HUES6 (cell line): ENCODE measurements around the gene AMZ2.
"Not testable (repeated sequence)": the region's sequence is repeated elsewhere in the genome, so short reads cannot be mapped to it uniquely, and the experiment has no call there.

ENCODE experiments used
- H3K27ac ChIP-seq: 2 replicates; pipeline ENCODE4 v1.7.0; 2013; ENCODE audit warnings: low read depth, mild to moderate bottlenecking, low read length, inconsistent platforms
- H3K27me3 ChIP-seq: 2 replicates; pipeline ENCODE4 v1.6.1; 2013; ENCODE audit warnings: low read length; ENCODE audit not compliant: control insufficient read depth, insufficient read depth
- H3K36me3 ChIP-seq: 2 replicates; pipeline ENCODE4 v1.6.1; 2013; ENCODE audit warnings: low read length; ENCODE audit not compliant: control insufficient read depth, insufficient read depth
- H3K4me1 ChIP-seq: 2 replicates; pipeline ENCODE4 v1.6.1; 2013; ENCODE audit warnings: low read length; ENCODE audit not compliant: control insufficient read depth, insufficient read depth
- H3K4me3 ChIP-seq: 2 replicates; pipeline ENCODE4 v1.5.1; 2013; ENCODE audit warnings: low read depth, low read length
- H3K9ac ChIP-seq: one replicate; pipeline ENCODE4 v1.6.1; 2013; ENCODE audit warnings: mild to moderate bottlenecking, low read length
- H3K9me3 ChIP-seq: 2 replicates; pipeline ENCODE4 v1.6.1; 2013; ENCODE audit warnings: low read depth, low read length; ENCODE audit not compliant: control insufficient read depth, insufficient read depth

Gene AMZ2

DNA sequence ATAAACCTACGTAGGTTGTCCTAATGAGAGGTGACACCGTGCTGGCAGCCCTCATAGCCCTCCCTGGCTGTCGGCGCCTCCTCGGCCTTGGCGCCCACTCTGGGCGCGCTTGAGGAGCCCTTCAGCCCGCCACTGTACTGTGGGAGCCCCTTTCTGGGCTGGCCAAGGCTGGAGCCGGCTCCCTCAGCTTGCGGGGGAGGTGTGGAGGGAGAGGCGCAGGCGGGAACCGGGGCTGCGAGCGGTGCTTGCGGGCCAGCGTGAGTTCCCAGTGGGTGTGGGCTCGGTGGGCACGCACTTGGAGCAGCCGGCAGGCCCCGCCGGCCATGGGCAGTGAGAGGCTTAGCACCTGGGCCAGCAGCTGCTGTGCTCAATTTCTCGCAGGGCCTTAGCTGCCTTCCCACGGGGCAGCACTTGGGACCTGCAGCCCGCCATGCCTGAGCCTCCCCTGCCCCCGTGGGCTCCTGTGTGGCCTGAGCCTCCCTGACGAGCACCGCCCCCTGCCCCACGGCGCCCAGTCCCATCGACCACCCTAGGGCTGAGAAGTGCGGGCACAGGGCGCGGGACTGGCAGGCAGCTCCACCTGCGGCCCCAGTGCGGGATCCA, 40.1 kb upstream of the AMZ2 start:
- no peak overlapping the region for H3K9ac ChIP-seq
- peaks cover 18% of the 10 kb centered on the region for H3K36me3 ChIP-seq
- H3K4me1 ChIP-seq: peaks cover 5% of the 10 kb centered on the region; the same call in 1 of the 2 replicates
- H3K27me3 ChIP-seq: peaks cover 23% of the 10 kb centered on the region
- no peak overlapping the region for H3K4me3 ChIP-seq
- H3K27ac ChIP-seq: no peak overlapping the region
- H3K9me3 ChIP-seq: no peaks in the 10 kb centered on the region

DNA sequence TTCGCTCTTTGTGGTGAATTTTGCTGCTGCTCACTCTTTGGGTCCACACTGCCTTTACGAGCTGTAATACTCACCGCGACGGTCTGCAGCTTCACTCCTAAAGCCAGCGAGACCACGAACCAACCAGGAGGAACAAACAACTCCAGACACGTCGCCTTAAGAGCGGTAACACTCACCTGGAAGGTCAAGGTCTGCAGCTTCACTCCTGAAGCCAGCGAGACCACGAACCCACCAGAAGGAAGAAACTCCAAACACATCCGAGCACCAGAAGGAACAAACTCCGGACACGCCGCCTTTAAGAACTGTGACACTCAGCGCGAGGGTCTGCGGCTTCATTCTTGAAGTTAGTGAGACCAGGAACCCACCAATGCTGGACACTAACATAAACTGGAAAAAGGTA, 39.2 kb upstream of the AMZ2 start:
- H3K4me3 ChIP-seq, H3K27ac ChIP-seq, H3K4me1 ChIP-seq: not testable (repeated sequence)

DNA sequence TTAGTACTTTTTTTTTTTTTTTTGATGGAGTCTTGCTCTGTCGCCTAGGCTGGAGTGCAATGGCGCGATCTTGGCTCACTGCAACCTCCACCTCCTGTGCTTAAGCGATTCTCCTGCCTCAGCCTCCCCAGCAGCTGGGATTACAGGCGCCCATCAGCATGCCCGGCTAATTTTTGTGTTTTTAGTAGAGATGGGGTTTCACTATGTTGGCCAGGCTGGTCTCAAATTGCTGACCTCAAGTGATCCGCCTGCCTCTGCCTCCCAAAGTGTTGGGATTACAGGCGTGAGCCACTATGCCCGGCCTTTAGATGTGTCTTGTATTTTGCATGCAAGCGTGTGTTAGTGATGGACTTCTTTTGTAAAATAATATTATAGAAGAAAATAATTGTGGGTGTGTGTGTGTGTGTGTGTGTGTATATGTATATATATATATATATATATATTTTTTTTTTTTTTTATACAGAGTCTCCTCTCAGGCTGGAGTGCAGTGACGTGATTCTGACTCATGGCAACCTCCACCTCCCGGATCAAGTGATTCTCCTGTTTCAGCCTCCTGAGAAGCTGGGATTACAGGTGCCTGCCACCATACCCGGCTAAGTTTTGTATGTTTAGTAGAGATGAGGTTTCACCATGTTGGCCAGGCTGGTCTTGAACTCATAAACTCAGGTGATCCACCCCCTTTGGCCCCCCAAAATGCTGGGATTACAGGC, 38.5 kb upstream of the AMZ2 start:
- not testable (repeated sequence) for H3K9ac ChIP-seq, H3K4me3 ChIP-seq

More for the DNA sequence above, 39.2 kb upstream of the AMZ2 start:
- Histone ChIP-seq H3K27me3 (peaks cover 14% of the 10 kb centered on the region), H3K36me3 (peaks cover 18% of the 10 kb centered on the region)
- not testable (repeated sequence) for H3K9me3 ChIP-seq, H3K9ac ChIP-seq

DNA sequence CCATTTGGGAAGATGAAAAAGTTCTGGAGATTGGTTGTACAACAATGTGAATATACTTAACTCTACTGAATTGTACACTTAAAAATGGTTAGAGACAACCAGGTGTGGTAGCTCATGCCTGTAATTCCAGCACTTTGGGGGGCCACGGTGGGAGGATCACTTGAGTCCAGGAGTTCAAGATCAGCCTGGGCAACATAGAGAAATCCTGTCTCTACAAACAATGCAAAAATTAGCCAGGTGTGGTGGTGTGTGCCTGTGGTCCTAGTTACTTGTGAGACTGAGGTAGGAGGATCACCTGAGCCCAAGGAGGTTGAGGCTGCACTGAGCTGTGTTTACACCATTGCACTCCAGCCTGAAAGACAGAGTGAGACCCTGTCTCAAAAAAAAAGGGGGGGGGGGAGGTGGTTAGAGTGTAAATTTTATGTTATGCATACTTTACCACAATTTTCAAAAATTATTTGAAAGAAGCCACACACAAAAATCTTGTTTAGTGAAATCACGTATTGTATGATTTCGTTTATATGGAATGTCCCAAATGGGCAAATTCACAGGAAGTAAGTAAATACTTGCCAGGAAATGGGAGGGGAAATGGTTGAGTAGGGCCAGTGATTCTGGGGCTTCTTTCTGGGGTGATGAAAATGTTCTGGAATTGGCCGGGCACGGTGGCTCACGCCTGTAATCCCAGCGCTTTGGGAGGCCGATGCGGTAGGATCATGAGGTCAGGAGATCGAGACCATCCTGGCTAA, 37.1 kb upstream of the AMZ2 start:
- H3K9me3 ChIP-seq: no peaks in the 10 kb centered on the region
- H3K27ac ChIP-seq: no peak overlapping the region
- no peak overlapping the region for H3K9ac ChIP-seq
- no peaks in the 10 kb centered on the region for H3K27me3 ChIP-seq
- peaks cover 5% of the 10 kb centered on the region; the same call in 1 of the 2 replicates for H3K4me1 ChIP-seq
- no peak overlapping the region for H3K4me3 ChIP-seq
- peaks cover 18% of the 10 kb centered on the region for H3K36me3 ChIP-seq

More for the DNA sequence above, 38.5 kb upstream of the AMZ2 start:
- not testable (repeated sequence) for H3K9me3 ChIP-seq, H3K27me3 ChIP-seq, H3K4me1 ChIP-seq, H3K27ac ChIP-seq
- H3K36me3 ChIP-seq: peaks cover 18% of the 10 kb centered on the region

DNA sequence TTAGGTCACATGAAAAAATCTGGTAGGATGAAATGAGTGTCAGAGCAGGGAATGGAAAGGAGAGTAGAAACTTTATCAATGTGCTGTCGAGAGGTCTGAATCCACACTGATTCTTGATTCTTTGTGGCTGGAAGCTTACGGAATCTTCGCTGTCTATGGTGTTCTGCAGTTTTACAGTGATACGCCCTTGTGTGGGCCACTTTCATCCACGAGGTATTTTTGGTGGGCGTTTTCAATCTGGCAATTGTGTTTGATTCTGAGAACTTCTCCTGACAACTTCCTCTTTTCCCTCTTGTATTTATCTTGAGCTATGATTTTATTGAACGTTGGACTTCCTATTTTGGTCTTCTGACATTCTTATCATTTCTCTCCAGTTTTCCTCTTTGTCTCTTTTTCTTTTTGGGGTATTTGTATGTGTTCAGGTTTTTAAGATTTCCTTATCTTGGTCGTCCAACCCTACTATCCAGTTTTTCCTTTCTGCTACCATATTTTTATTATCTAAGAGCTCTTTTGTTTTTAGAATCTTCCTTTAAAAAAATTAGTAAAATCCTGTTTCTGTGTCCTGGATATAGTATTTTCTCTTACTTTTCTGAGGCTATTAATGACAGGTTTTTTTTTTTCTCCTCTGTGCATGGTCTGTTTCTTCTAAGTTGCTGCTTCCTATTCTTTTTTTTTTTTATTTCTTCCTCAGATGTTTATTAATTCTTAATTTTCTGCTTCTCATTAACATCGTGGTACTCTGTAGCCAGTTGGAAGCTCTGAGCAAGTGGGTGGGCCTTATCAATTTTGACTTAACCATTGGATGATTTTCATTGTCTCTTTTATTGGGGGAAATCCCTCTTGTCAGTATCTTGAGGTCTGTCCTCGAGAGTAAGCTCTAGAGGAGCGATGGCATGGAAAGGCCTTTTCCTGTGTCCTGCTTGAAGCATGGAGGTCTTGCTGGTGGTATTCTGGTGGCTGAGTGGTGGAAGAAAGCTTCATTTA, 34.1 kb upstream of the AMZ2 start:
- H3K9me3 ChIP-seq, H3K27ac ChIP-seq, H3K4me1 ChIP-seq, H3K27me3 ChIP-seq, H3K4me3 ChIP-seq, H3K9ac ChIP-seq: not testable (repeated sequence)
- H3K36me3 ChIP-seq: peaks cover 15% of the 10 kb centered on the region

DNA sequence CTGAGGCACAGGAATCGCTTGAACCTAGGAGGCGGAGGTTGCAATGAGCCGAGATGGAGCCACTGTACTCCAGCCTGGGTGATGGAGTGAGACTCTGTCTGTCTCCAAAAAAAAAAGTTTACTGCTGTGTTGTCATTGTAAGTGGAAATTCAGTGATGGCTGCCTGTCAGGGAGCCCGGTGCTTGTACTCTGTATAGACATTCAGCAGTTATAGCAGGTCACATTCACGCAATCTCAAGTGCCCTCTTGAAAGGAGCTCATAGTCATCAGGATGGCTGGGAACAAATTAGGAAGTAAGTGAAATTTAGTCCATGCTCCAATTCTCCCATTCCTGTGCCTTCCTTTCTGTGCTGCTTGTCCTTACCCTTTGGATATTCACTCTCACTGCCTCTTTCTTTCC, 32.4 kb upstream of the AMZ2 start:
- H3K9me3 ChIP-seq, H3K27ac ChIP-seq, H3K36me3 ChIP-seq, H3K9ac ChIP-seq, H3K4me3 ChIP-seq, H3K4me1 ChIP-seq, H3K27me3 ChIP-seq: not testable (repeated sequence)

DNA sequence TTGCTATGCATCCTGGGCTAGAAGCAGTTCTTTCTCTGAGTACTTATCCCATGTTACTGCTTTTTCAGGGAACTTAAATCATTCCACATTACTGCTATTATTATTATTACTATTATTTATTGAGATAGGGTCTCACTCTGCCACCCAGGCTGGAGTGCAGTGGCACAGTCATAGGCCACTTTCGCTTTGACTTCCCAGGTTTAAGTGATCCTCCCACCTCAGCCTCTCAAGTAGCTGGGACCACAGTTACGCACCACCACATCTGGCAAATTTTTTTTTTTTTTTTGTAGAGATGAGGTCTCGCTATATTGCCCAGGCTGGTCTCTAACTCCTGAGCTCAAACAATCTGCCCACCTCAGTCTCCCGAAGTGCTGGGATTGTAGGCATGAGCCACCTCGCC, 28.4 kb upstream of the AMZ2 start:
- not testable (repeated sequence) for H3K27me3 ChIP-seq, H3K27ac ChIP-seq, H3K36me3 ChIP-seq, H3K4me1 ChIP-seq, H3K9ac ChIP-seq, H3K4me3 ChIP-seq, H3K9me3 ChIP-seq

DNA sequence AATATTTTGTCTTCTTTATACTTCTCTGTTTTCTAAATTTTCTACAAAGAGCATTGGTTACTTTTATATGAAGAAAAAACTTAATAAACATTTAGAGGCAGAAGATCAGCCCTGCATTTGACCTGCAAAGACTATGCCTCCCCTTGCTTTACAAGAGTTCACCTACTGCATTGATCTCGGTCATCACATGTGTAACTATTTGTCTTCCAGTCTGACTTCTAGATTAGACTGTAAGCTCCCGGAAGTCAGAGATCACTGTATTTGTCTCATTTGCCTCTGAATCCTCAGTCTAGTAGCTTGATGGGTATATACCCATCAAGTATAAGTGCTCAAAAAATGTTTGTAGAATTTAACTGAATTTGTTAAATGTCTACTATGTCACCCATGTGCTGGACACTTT, 27.7 kb upstream of the AMZ2 start:
- H3K36me3 ChIP-seq, H3K27ac ChIP-seq, H3K4me3 ChIP-seq, H3K9me3 ChIP-seq, H3K9ac ChIP-seq, H3K4me1 ChIP-seq, H3K27me3 ChIP-seq: not testable (repeated sequence)

DNA sequence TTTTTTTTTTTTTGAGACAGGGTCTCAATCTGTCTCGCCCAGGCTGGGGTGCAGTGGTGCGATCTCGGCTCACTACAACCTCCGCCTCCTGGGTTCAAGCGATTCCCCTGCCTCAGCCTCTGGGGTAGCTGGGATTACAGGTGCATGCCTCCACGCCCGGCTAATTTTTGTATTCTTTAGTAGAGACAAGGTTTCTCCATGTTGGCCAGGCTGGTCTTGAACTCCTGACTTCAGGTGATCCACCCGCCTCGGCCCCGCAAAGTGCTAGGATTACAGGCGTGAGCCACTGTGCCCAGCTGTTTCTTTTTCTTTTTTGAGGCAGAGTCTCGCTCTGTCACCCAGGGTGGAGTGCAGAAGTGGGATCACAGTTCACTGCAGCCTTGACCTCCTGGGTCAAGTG, 27.1 kb upstream of the AMZ2 start:
- H3K9ac ChIP-seq, H3K9me3 ChIP-seq, H3K27ac ChIP-seq, H3K4me3 ChIP-seq, H3K36me3 ChIP-seq, H3K4me1 ChIP-seq, H3K27me3 ChIP-seq: not testable (repeated sequence)

DNA sequence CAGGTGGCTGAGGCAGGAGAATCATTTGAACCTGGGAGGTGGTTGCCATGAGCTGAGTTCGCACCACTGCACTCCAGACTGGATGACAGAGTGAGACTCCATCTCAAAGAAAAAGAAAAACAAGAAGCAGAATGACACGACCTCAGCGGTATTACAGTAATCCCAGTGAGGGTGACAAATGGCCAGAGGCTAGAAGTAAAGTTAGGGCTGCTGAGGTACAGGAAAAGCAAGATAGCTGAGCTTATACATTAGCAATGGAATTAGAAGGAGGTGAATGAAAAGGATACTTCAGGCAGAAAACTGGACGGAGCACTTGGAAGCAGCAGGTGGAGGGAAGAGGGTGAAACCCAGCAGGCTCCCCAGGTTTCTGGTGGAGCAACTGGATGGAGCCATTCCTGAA, 26.1 kb upstream of the AMZ2 start:
- Histone ChIP-seq H3K36me3 (no peaks in the 10 kb centered on the region), H3K27ac (no peak overlapping the region), H3K9ac (no peak overlapping the region), H3K27me3 (no peaks in the 10 kb centered on the region), H3K9me3 (no peaks in the 10 kb centered on the region), H3K4me3 (no peak overlapping the region), H3K4me1 (no peaks in the 10 kb centered on the region)
